Trophoblast cell (in vitro differentiated cells and primary cell): Measurements from ENCODE around the gene IL17A.

Experiments used
- DNase-seq, 2 donors: peaks; one replicate each; pipeline ENCODE4 v3.0.0-alpha.2; 2016
- H2AFZ ChIP-seq: 2 replicates; pipeline ENCODE4 v1.6.1; 2013; ENCODE audit warnings: low read length, moderate library complexity, mild to moderate bottlenecking; ENCODE audit not compliant: insufficient read depth, poor library complexity
- H2AK5ac ChIP-seq: 2 replicates; pipeline ENCODE4 v1.6.1; 2013; ENCODE audit warnings: mild to moderate bottlenecking, low read length
- H2BK120ac ChIP-seq: 2 replicates; pipeline ENCODE4 v1.6.1; 2013; ENCODE audit warnings: low read length, mild to moderate bottlenecking, moderate library complexity; ENCODE audit not compliant: insufficient read depth, poor library complexity
- H2BK12ac ChIP-seq: 2 replicates; pipeline ENCODE4 v1.6.1; 2013; ENCODE audit warnings: mild to moderate bottlenecking, low read length, moderate library complexity
- H2BK5ac ChIP-seq: 2 replicates; pipeline ENCODE4 v1.6.1; 2013; ENCODE audit warnings: low read length, low read depth, moderate library complexity, mild to moderate bottlenecking; ENCODE audit not compliant: poor library complexity
- H3K14ac ChIP-seq: 2 replicates; pipeline ENCODE4 v1.6.1; 2013; ENCODE audit warnings: mild to moderate bottlenecking, low read length
- H3K18ac ChIP-seq: 2 replicates; pipeline ENCODE4 v1.6.1; 2013; ENCODE audit warnings: mild to moderate bottlenecking, low read length
- H3K23ac ChIP-seq: 2 replicates; pipeline ENCODE4 v1.6.1; 2013; ENCODE audit warnings: low read length
- H3K27ac ChIP-seq: 2 replicates; pipeline ENCODE4 v1.5.1; 2013; ENCODE audit warnings: low read depth, mild to moderate bottlenecking, inconsistent platforms, low read length, moderate library complexity
- H3K27me3 ChIP-seq: 2 replicates; pipeline ENCODE4 v1.6.1; 2013; ENCODE audit warnings: inconsistent platforms, mild to moderate bottlenecking, low read length, moderate library complexity; ENCODE audit not compliant: insufficient read depth
- H3K36me3 ChIP-seq, 2 experiments: 1 replicate in 1 of 2; 2 replicates in 1 of 2; pipeline ENCODE4 v1.6.1; 2013; ENCODE audit warnings: low read length in 2 of 2, mild to moderate bottlenecking in 2 of 2, moderate library complexity in 1 of 2; ENCODE audit not compliant: insufficient read depth in 2 of 2, control insufficient read depth in 1 of 2
- H3K4ac ChIP-seq: 2 replicates; pipeline ENCODE4 v1.6.1; 2013; ENCODE audit warnings: low read depth, mild to moderate bottlenecking, low read length, moderate library complexity
- H3K4me1 ChIP-seq, 2 experiments: 1 replicate in 1 of 2; 2 replicates in 1 of 2; pipeline ENCODE4 v1.6.1; 2013; ENCODE audit warnings: low read length in 2 of 2, mild to moderate bottlenecking in 2 of 2, moderate library complexity in 1 of 2; ENCODE audit not compliant: insufficient read depth in 2 of 2, control insufficient read depth in 1 of 2
- H3K4me2 ChIP-seq: 2 replicates; pipeline ENCODE4 v1.6.1; 2013; ENCODE audit warnings: inconsistent platforms, mild to moderate bottlenecking, low read length, moderate library complexity
- H3K4me3 ChIP-seq: 2 replicates; pipeline ENCODE4 v1.5.1; 2013; ENCODE audit warnings: mild to moderate bottlenecking, low read depth, low read length, inconsistent platforms
- H3K79me1 ChIP-seq: one replicate; pipeline ENCODE4 v1.6.1; 2013; ENCODE audit warnings: low read length
- H3K79me2 ChIP-seq: 2 replicates; pipeline ENCODE4 v1.6.1; 2013; ENCODE audit warnings: low read length, mild to moderate bottlenecking; ENCODE audit not compliant: control insufficient read depth, insufficient read depth, poor library complexity
- H3K9ac ChIP-seq: 2 replicates; pipeline ENCODE4 v1.6.1; 2013; ENCODE audit warnings: mild to moderate bottlenecking, low read length
- H3K9me3 ChIP-seq: 2 replicates; pipeline ENCODE4 v1.6.1; 2013; ENCODE audit warnings: low read depth, mild to moderate bottlenecking, control low read depth, inconsistent platforms, low read length; ENCODE audit not compliant: insufficient read depth
- H4K12ac ChIP-seq: 2 replicates; pipeline ENCODE4 v1.6.1; 2013; ENCODE audit warnings: low read depth, mild to moderate bottlenecking, low read length, moderate library complexity
- H4K8ac ChIP-seq: 2 replicates; pipeline ENCODE4 v1.6.1; 2013; ENCODE audit warnings: low read depth, mild to moderate bottlenecking, low read length, moderate library complexity
- H4K91ac ChIP-seq: one replicate; pipeline ENCODE4 v1.6.1; 2013; ENCODE audit warnings: low read depth, mild to moderate bottlenecking, low read length, moderate library complexity
- WGBS: extraction: QIAGEN DNeasy Blood & Tissue Kit; methylation state at CpG from one replicate; pipeline ENCODE4 v1.1.7; 2013; ENCODE audit warnings: missing lambda C conversion rate; ENCODE audit not compliant: insufficient read length, insufficient coverage; ENCODE audit errors: extremely low coverage; 5-methylcytosine and 5-hydroxymethylcytosine counted together

Gene IL17A

DNA sequence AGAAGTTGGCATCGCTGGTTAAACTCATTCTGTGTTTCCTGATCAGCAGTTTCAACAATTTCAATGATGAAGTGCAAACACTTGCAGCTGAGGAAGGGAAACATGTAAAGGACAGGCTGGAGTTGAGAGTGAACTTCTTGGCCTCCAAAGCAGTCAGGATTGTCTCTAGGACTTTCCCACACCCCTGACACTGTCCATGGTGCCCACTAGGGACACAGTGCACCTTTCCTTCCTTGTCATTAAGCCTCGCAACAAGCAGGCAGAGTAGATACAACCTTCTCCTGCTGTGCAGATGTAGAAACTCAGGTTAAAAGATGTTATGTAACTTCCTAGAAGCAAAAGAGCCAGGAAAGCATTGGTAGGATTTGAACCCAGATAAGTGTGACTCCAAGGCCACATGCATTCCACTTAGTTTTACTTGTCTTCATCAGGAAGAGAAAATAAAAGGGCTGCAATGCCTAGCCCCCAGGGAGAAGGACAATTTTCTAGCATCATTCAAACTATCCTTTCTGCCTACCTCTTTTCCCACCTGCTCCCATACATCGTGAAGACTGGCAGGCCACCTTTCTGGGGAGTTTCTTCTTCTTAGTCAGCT is 39.2 kb upstream of the IL17A start:
- Histone ChIP-seq H3K4me3 (no peak overlapping the region), H3K4ac (no peak overlapping the region), H3K23ac (no peak overlapping the region), H3K4me2 (no peak overlapping the region), H3K14ac (no peak overlapping the region), H3K27ac (no peak overlapping the region), H4K8ac (no peak overlapping the region), H3K79me2 (no peaks in the 10 kb centered on the region), H3K18ac (no peak overlapping the region), H2BK5ac (no peak overlapping the region), H4K12ac (no peak overlapping the region), H2AFZ (no peak overlapping the region), H3K4me1 (peaks cover 3 to 6% of the 10 kb centered on the region in 2 experiments), H2BK12ac (no peak overlapping the region), H4K91ac (no peak overlapping the region), H3K79me1 (no peaks in the 10 kb centered on the region), H3K27me3 (no peaks in the 10 kb centered on the region), H3K9me3 (no peaks in the 10 kb centered on the region), H3K36me3 (no peaks in the 10 kb centered on the region), H3K9ac (no peak overlapping the region), H2AK5ac (no peak overlapping the region), H2BK120ac (no peak overlapping the region)
- DNase-seq: no peak
- WGBS: no CpG with 5 or more reads among the region's 3 CpGs

DNA sequence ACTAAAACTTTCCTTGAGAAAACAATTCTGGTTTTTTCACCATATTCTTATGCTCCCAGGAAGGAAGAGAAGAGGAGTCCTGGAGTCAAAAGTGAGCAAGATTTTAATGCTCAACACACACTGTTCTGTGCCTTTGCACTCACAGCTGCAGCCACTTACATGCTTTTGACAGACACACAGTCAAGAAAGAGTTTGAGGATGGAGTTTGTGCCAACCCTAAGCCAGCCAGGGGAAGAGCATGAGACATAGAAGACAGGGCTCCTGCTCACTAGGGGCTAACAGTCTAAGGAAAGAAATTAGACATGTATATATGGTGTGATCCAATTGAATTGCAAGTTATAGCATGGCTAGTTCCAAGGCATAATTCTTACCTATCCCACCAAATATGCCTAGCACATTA is 37.1 kb upstream of the IL17A start:
- Histone ChIP-seq H3K36me3 (no peaks in the 10 kb centered on the region), H2AK5ac (no peak overlapping the region), H3K79me2 (no peaks in the 10 kb centered on the region), H3K14ac (no peak overlapping the region), H4K12ac (no peak overlapping the region), H2BK5ac (no peak overlapping the region), H4K91ac (no peak overlapping the region), H3K27ac (no peak overlapping the region), H2AFZ (no peak overlapping the region), H3K4me2 (no peak overlapping the region), H3K27me3 (no peaks in the 10 kb centered on the region), H3K79me1 (no peaks in the 10 kb centered on the region), H3K4me3 (no peak overlapping the region), H3K9me3 (no peaks in the 10 kb centered on the region), H3K23ac (no peak overlapping the region), H3K4ac (no peak overlapping the region), H2BK120ac (no peak overlapping the region), H3K18ac (no peak overlapping the region), H3K9ac (no peak overlapping the region), H3K4me1 (peaks cover 9 to 13% of the 10 kb centered on the region in 2 experiments), H4K8ac (no peak overlapping the region), H2BK12ac (no peak overlapping the region)
- DNase-seq: no peak

DNA sequence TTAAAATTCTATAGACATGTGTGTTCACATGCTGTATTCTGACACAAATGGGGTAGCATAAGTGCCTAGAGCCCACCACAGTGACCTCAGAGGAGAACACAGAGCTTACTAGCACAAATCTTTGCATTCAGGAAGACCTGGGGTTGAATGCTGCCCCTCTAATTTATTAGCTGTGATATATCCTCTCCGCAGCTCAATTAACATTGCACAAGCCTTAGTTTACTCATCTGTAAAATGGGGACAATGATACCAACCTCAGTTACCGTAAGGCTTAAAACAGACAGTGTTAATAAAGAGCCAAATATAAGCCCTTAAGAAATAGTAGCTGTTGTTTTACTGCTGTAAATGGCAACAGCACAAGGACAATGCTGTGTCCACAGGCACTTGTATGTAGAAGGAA is 36.2 kb upstream of the IL17A start:
- no peaks in the 10 kb centered on the region for H3K79me1 ChIP-seq
- no peak overlapping the region for H2BK120ac ChIP-seq
- H3K14ac ChIP-seq: no peak overlapping the region
- H3K4me3 ChIP-seq: no peak overlapping the region
- no peak overlapping the region for H2BK5ac ChIP-seq
- no peak overlapping the region for H2AK5ac ChIP-seq
- H2AFZ ChIP-seq: no peak overlapping the region
- no peak overlapping the region for H4K8ac ChIP-seq
- H3K18ac ChIP-seq: no peak overlapping the region
- H3K27me3 ChIP-seq: no peaks in the 10 kb centered on the region
- WGBS: no CpG with 5 or more reads among the region's 2 CpGs
- H3K27ac ChIP-seq: no peak overlapping the region
- H3K4me2 ChIP-seq: no peak overlapping the region
- DNase-seq: no peak
- no peaks in the 10 kb centered on the region for H3K36me3 ChIP-seq
- H3K9me3 ChIP-seq: no peaks in the 10 kb centered on the region
- H2BK12ac ChIP-seq: no peak overlapping the region
- no peak overlapping the region for H3K9ac ChIP-seq
- H3K4ac ChIP-seq: no peak overlapping the region
- peaks cover 9 to 13% of the 10 kb centered on the region in 2 experiments for H3K4me1 ChIP-seq
- no peak overlapping the region for H3K23ac ChIP-seq
- H4K12ac ChIP-seq: no peak overlapping the region
- H4K91ac ChIP-seq: no peak overlapping the region
- no peaks in the 10 kb centered on the region for H3K79me2 ChIP-seq

DNA sequence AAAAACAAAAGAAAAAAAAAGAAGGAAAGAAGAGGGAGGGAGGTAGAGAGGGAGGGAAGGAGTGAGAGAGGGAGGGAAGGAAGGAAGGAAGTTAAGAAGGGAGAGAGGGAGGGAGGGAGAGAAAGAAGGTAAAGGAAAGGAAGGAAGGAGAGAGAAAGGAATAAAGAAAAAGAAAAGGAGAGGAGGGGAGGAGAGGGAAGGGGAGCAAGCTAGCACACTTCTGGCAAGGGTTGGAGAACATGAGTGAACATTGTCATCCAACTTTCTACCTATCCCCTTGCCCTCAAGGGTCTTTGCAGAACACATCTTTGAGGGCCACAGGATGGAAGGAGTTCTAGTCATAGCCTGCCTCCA is 34.1 kb upstream of the IL17A start:
- Histone ChIP-seq H3K4me2 (no peak overlapping the region), H4K12ac (no peak overlapping the region), H2BK12ac (no peak overlapping the region), H3K18ac (no peak overlapping the region), H2BK120ac (no peak overlapping the region), H3K4me1 (peaks cover 16 to 21% of the 10 kb centered on the region in 2 experiments), H3K27me3 (no peaks in the 10 kb centered on the region), H3K27ac (no peak overlapping the region), H3K23ac (no peak overlapping the region), H4K91ac (no peak overlapping the region), H2BK5ac (no peak overlapping the region), H4K8ac (no peak overlapping the region), H3K4ac (no peak overlapping the region), H3K36me3 (no peaks in the 10 kb centered on the region), H3K4me3 (no peak overlapping the region), H3K14ac (no peak overlapping the region), H3K79me1 (no peaks in the 10 kb centered on the region), H2AK5ac (no peak overlapping the region), H2AFZ (no peak overlapping the region), H3K79me2 (no peaks in the 10 kb centered on the region), H3K9me3 (no peaks in the 10 kb centered on the region), H3K9ac (no peak overlapping the region)
- DNase-seq: no peak
